Transverse colon (tissue), 4 donors: ENCODE measurements around the gene WNK2.

ENCODE experiments used
- CTCF ChIP-seq, 5 experiments: fragments of 200-600 bp in 3 of 5; fragments of 450-650 bp in 2 of 5; sonication (generic) in 3 of 5; IDR thresholded peaks; 1 replicate in 2 of 5; 2 replicates in 3 of 5; pipeline ENCODE4 v1.5.1; 2016 to 2017; ENCODE audit warnings: antibody characterized with exemption in 5 of 5, inconsistent platforms in 3 of 5, mild to moderate bottlenecking in 2 of 5, moderate library complexity in 1 of 5
- EP300 ChIP-seq: sonication (generic); formaldehyde crosslinking; IDR thresholded peaks from one replicate; pipeline ENCODE4 v1.6.1; 2017; ENCODE audit warnings: antibody characterized with exemption, low read depth
- POLR2A ChIP-seq: fragments of 450-650 bp; IDR thresholded peaks from one replicate; pipeline ENCODE4 v1.6.1; 2016; ENCODE audit warnings: antibody characterized with exemption, mild to moderate bottlenecking, moderate library complexity
- POLR2AphosphoS5 ChIP-seq, 3 donors: sonication (generic); formaldehyde crosslinking; IDR thresholded peaks; one replicate each; pipeline ENCODE4 v1.6.1; 2016; ENCODE audit warnings: antibody characterized with exemption in 3 of 3

- TF ChIP-seq POLR2A (no peak), EP300 (no peak), POLR2AphosphoS5 (IDR thresholded peaks at IDR 0.05) (no peak), CTCF (IDR thresholded peaks at IDR 0.05) (no peak)
Observed at GRCh38 chr9:93149361-93149760, 34.6 kb upstream of the WNK2 start.
